CD14-positive monocyte (primary cell): ENCODE results near the gene CNNM2. TPM values are rescaled to one million over a fixed set of nuclear protein-coding genes. Genes with fewer than 3 reads are reported as not detected.
"Not testable (repeated sequence)": the region's sequence is repeated elsewhere in the genome, so short reads cannot be mapped to it uniquely, and the experiment has no call there.

Source experiments
- DNase-seq, 3 donors: peaks; one replicate each; pipeline ENCODE4 v3.0.0-alpha.2; 2011 to 2022
- H2AFZ ChIP-seq: 2 replicates; pipeline ENCODE4 v1.6.0; 2012; ENCODE audit warnings: mild to moderate bottlenecking, low read depth, low read length, inconsistent platforms; ENCODE audit not compliant: insufficient read depth, poor library complexity, severe bottlenecking
- H3K27ac ChIP-seq, 2 donors: 1 replicate in 1 of 2; 2 replicates in 1 of 2; pipeline ENCODE4 v1.5.1; 2012 to 2013; ENCODE audit warnings: low read length in 2 of 2, control low read depth in 1 of 2, inconsistent platforms in 1 of 2, low read depth in 1 of 2, mild to moderate bottlenecking in 1 of 2
- H3K27me3 ChIP-seq, 2 donors: one replicate each; pipeline versions ENCODE4 v1.6.0 to v1.6.1; 2011 to 2013; ENCODE audit warnings: low read length in 2 of 2; ENCODE audit not compliant: control insufficient read depth in 2 of 2, insufficient read depth in 2 of 2
- H3K36me3 ChIP-seq, 2 donors: replicated peaks in 1 of 2; 1 replicate in 1 of 2; 2 replicates in 1 of 2; pipeline versions ENCODE4 v1.5.1 to v1.6.1; 2012 to 2013; ENCODE audit warnings: low read length in 2 of 2, control low read depth in 1 of 2, inconsistent platforms in 1 of 2, mild to moderate bottlenecking in 1 of 2; ENCODE audit not compliant: insufficient read depth in 2 of 2, control insufficient read depth in 1 of 2
- H3K4me1 ChIP-seq, 2 donors: 1 replicate in 1 of 2; 2 replicates in 1 of 2; pipeline versions ENCODE4 v1.5.1 to v1.6.1; 2012 to 2013; ENCODE audit warnings: low read length in 2 of 2, control low read depth in 1 of 2, inconsistent platforms in 1 of 2, mild to moderate bottlenecking in 1 of 2, moderate library complexity in 1 of 2; ENCODE audit not compliant: insufficient read depth in 2 of 2, control insufficient read depth in 1 of 2
- H3K4me2 ChIP-seq: replicated peaks from 2 replicates; pipeline ENCODE3; 2012; ENCODE audit warnings: low read length, moderate library complexity, mild to moderate bottlenecking; ENCODE audit not compliant: poor library complexity, severe bottlenecking; ENCODE audit errors: extremely low read depth
- H3K4me3 ChIP-seq, 3 experiments: fragments of 200-600 bp in 1 of 3; sonication (generic) in 1 of 3; replicated peaks in 1 of 3; 1 replicate in 2 of 3; 2 replicates in 1 of 3; pipeline ENCODE4 v1.5.1; 2011 to 2013; ENCODE audit warnings: low read length in 3 of 3, mild to moderate bottlenecking in 3 of 3, control low read depth in 2 of 3, low read depth in 2 of 3, inconsistent platforms in 1 of 3, moderate library complexity in 1 of 3
- H3K79me2 ChIP-seq: 2 replicates; pipeline ENCODE4 v1.6.0; 2012; ENCODE audit warnings: mild to moderate bottlenecking, control low read depth, inconsistent platforms, low read length, moderate library complexity; ENCODE audit not compliant: insufficient read depth
- H3K9ac ChIP-seq: 2 replicates; pipeline ENCODE4 v1.6.0; 2017; ENCODE audit warnings: low read length, mild to moderate bottlenecking; ENCODE audit not compliant: insufficient read depth, poor library complexity, severe bottlenecking
- H3K9me3 ChIP-seq, 2 donors: replicated peaks in 1 of 2; 1 replicate in 1 of 2; 2 replicates in 1 of 2; pipeline versions ENCODE4 v1.5.1 to v1.6.1; 2012 to 2013; ENCODE audit warnings: low read length in 2 of 2, control low read depth in 1 of 2; ENCODE audit not compliant: control insufficient read depth in 1 of 2, insufficient read depth in 1 of 2
- H4K20me1 ChIP-seq: 2 replicates; pipeline ENCODE4 v1.6.0; 2012; ENCODE audit warnings: mild to moderate bottlenecking, low read length, control low read depth, moderate library complexity; ENCODE audit not compliant: insufficient read depth
- H3K27ac Mint-ChIP-seq, 7 donors: one replicate each; pipeline ENCODE4 v1.8.0; 2020; ENCODE audit warnings: mild to moderate bottlenecking in 7 of 7, mixed read lengths in 7 of 7, moderate library complexity in 6 of 7, inconsistent platforms in 2 of 7
- H3K27me3 Mint-ChIP-seq, 3 donors: one replicate each; pipeline ENCODE4 v1.8.0; 2021 to 2022; ENCODE audit warnings: low read depth in 3 of 3, mild to moderate bottlenecking in 3 of 3, mixed read lengths in 3 of 3, moderate library complexity in 3 of 3, inconsistent platforms in 1 of 3
- H3K36me3 Mint-ChIP-seq, 2 donors: one replicate each; pipeline ENCODE4 v1.8.0; 2020; ENCODE audit warnings: mixed read lengths in 2 of 2, inconsistent platforms in 1 of 2, mild to moderate bottlenecking in 1 of 2
- H3K4me1 Mint-ChIP-seq: one replicate; pipeline ENCODE4 v1.8.0; 2020; ENCODE audit warnings: mild to moderate bottlenecking, mixed read lengths
- H3K4me3 Mint-ChIP-seq, 2 donors: one replicate each; pipeline ENCODE4 v1.8.0; 2020; ENCODE audit warnings: mild to moderate bottlenecking in 2 of 2, mixed read lengths in 2 of 2, moderate library complexity in 1 of 2
- H3K9me3 Mint-ChIP-seq, 7 donors: one replicate each; pipeline ENCODE4 v1.8.0; 2020 to 2022; ENCODE audit warnings: mixed read lengths in 7 of 7, mild to moderate bottlenecking in 6 of 7, moderate library complexity in 6 of 7, inconsistent platforms in 2 of 7
- whole genome bisulfite sequencing: methylation state at CpG from one replicate; pipeline ENCODE4 v1.1.5; 2013; ENCODE audit warnings: missing lambda C conversion rate; ENCODE audit not compliant: insufficient coverage; 5-methylcytosine and 5-hydroxymethylcytosine counted together
- intact Hi-C, 2 donors: fragments of 100-400 bp; cut with micrococcal nuclease; formaldehyde crosslinking; loops; one replicate each; pipeline versions ENCODE4 v1.15.0 to v1.15.1; 2023
- polyA plus RNA-seq, 3 donors: library from polyadenylated mRNA; depleted of rRNA in 1 of 3; unstranded in 2 of 3; stranded (reverse) in 1 of 3; fragments of 300-500 nt in 2 of 3; fragments of >200 nt in 1 of 3; fragmentation: Illumina TruSeq in 2 of 3; gene quantifications; 1 replicate in 2 of 3; 2 replicates in 1 of 3; pipeline ENCODE4 v1.2.3, GENCODE V29; 2012 to 2021
- TF ChIP-seq, protein P1 (sequence below): fragments of 200-600 bp; IDR thresholded peaks from one replicate; pipeline ENCODE4 v1.8.0; 2022; ENCODE audit warnings: antibody characterized with exemption, mild to moderate bottlenecking

CNNM2 gene
- polyA plus RNA-seq, 3 donors = 1.6 to 3.8 (median 2.2) TPM

DNA sequence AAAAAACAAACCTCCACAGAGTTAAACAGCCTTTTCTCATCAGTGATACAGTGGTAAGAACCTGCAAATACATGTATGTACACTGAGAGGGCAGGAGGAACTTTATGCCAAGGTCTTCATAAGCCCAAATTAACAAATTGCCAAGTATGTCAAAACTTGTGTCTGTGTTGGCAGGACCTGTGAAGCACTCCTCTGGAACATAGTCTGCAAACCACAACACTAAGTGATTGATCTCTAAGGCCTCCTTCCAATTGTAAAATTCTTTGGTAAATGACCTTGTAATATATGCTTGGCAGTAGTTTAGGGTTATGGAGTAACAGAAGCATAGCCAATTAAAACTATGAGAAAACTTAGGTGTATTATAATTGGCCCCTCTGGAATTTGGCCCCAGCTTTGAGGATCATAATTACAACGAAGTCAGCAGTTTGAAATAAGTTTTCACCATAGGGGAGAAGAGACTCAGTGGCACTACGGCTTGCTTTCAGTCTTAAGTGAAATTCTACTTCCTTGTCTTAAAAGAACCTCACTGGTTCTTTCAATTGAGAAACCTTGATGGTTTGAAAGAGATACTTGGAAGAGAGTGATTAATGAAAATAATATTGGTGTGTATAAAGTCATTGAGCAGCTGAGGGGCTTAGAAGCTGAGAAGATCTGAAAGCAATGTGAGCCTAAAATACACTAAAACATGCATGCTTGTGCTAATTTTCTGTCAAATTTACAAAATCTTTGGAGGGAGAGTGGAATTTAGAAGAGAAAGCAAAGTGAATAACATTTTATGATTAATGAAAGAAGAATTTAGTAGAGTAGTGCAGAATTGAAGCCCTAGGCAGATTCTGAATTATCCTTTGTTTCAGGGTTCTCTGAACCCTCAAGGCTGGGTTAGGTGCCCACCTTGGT, 57.6 kb downstream of the CNNM2 start:
- Histone ChIP-seq H3K4me1 (no peaks in the 10 kb centered on the region), H3K36me3 (no peaks in the 10 kb centered on the region), H3K4me2 (no peak overlapping the region), H2AFZ (no peak overlapping the region), H3K79me2 (no peaks in the 10 kb centered on the region), H3K9ac (no peak overlapping the region), H3K27ac (no peak overlapping the region), H4K20me1 (no peaks in the 10 kb centered on the region), H3K4me3 (no peak overlapping the region), H3K9me3 (no peaks in the 10 kb centered on the region), H3K27me3 (no peaks in the 10 kb centered on the region)
- no peak overlapping the region for H3K27ac Mint-ChIP-seq
- WGBS = no CpG with 5 or more reads among the region's 2 CpGs
- peaks cover 0 to 2% (median 0%) of the 10 kb centered on the region in 7 donors for H3K9me3 Mint-ChIP-seq
- peaks cover 0 to 1% (median 0%) of the 10 kb centered on the region in 3 donors for H3K27me3 Mint-ChIP-seq
- no peak for DNase-seq
- no peak overlapping the region for H3K4me3 Mint-ChIP-seq
- H3K36me3 Mint-ChIP-seq = no peaks in the 10 kb centered on the region
- intact Hi-C loops = no loop called here
- TF ChIP-seq, protein P1, sequence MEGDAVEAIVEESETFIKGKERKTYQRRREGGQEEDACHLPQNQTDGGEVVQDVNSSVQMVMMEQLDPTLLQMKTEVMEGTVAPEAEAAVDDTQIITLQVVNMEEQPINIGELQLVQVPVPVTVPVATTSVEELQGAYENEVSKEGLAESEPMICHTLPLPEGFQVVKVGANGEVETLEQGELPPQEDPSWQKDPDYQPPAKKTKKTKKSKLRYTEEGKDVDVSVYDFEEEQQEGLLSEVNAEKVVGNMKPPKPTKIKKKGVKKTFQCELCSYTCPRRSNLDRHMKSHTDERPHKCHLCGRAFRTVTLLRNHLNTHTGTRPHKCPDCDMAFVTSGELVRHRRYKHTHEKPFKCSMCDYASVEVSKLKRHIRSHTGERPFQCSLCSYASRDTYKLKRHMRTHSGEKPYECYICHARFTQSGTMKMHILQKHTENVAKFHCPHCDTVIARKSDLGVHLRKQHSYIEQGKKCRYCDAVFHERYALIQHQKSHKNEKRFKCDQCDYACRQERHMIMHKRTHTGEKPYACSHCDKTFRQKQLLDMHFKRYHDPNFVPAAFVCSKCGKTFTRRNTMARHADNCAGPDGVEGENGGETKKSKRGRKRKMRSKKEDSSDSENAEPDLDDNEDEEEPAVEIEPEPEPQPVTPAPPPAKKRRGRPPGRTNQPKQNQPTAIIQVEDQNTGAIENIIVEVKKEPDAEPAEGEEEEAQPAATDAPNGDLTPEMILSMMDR = no peak
- H3K4me1 Mint-ChIP-seq = peaks cover under 1% of the 10 kb centered on the region

- H3K4me3 ChIP-seq, DNase-seq, H3K27me3 ChIP-seq, H3K9me3 Mint-ChIP-seq, H3K27ac ChIP-seq, H3K4me1 Mint-ChIP-seq, H4K20me1 ChIP-seq, intact Hi-C loops, H3K36me3 Mint-ChIP-seq, H3K9ac ChIP-seq, H3K4me2 ChIP-seq, H2AFZ ChIP-seq, H3K4me1 ChIP-seq, H3K27ac Mint-ChIP-seq, H3K27me3 Mint-ChIP-seq, H3K36me3 ChIP-seq, H3K79me2 ChIP-seq, H3K9me3 ChIP-seq, H3K4me3 Mint-ChIP-seq: not testable (repeated sequence)
- no CpG with 5 or more reads among the region's 3 CpGs for WGBS
These were observed 58.3 kb downstream of the CNNM2 start for GRCh38 chr10:102976380-102976726.
